GM20000 (cell line): ENCODE results near the gene CELSR2.

Source experiments
- DNase-seq: peaks from one replicate; pipeline ENCODE4 v3.0.0; 2012; ENCODE audit warnings: low spot score
- TF ChIP-seq, protein P1 (sequence below): IDR thresholded peaks from 2 replicates; pipeline ENCODE4 v1.5.1; 2012; ENCODE audit warnings: mild to moderate bottlenecking, control low read depth; ENCODE audit errors: extremely low read depth, missing control alignments

Gene CELSR2

DNA sequence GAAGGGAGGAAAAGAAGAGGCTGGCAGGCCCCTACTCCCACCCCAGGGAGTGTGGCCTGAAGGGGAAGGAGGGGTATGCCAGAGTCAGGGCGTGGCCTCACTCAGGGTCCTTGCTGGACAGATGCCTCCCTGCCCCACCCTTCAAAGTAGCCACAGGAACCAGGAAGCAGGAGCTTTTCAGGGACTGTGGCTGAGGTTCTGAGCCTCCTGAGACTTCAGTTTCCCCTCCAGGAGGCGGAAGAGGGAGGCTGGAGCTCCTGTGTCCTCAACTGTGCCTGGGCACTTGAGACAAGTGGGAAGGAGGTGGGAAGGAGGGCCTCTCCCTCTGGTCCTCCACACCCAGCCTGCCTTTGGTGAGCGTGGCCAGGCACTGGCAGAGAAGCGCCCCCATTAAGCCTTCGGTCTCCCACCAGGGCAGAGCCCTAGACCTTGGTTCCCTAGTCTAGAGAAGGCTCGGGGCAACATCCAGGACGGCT, 5.3 kb downstream of the CELSR2 start:
- no peak for DNase-seq

DNA sequence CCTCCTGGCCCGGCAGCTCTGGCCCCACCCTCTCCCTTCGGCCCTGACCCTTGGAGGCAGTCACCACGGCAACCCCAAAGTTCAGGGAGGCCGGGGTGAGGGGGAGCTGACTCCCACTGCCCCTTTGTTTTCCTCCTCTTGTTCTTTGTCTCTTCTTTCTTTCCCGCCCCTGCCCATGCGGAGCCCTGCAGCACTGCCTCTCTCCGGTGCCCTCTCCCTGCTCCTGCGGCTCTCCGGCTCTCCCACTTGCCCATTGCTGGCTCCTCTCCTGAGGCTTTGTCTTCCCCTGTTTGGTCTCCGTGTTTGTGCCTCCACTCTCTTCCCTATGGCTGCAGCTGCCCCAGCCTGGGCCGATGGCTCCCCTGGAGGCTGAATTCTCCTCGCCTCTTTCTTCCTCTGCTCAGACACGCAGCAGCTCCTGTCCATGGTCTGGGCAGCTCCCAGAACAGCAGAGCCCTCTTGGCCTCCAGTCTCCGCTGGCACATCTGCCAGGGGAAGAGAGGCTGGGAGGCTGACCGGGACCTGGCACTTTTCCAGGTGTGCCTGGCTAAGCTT, 5.8 kb downstream of the CELSR2 start:
- DNase-seq: no peak
- TF ChIP-seq, protein P1, sequence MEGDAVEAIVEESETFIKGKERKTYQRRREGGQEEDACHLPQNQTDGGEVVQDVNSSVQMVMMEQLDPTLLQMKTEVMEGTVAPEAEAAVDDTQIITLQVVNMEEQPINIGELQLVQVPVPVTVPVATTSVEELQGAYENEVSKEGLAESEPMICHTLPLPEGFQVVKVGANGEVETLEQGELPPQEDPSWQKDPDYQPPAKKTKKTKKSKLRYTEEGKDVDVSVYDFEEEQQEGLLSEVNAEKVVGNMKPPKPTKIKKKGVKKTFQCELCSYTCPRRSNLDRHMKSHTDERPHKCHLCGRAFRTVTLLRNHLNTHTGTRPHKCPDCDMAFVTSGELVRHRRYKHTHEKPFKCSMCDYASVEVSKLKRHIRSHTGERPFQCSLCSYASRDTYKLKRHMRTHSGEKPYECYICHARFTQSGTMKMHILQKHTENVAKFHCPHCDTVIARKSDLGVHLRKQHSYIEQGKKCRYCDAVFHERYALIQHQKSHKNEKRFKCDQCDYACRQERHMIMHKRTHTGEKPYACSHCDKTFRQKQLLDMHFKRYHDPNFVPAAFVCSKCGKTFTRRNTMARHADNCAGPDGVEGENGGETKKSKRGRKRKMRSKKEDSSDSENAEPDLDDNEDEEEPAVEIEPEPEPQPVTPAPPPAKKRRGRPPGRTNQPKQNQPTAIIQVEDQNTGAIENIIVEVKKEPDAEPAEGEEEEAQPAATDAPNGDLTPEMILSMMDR: no peak

More for the DNA sequence above, 5.3 kb downstream of the CELSR2 start:
- TF ChIP-seq, protein P1: no peak

DNA sequence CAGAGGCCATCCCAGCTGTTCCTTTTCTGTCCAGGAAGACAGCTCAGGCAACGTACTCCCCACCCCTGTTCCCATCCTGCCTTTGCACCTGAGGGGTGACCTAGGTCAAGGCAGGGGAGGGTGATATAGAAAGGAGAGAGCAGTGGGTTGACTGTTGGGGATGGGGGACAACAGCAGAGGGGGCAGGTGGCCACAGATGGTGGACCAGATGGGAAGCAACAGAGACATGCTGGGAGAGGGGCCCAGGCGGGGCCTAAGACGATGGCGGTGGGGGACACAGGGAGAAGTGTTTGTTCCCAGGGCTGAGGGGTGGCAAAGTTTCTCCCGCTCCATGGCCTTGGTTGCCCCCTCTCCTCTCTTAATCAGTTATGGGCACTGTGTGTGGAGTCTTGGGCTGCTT, 6.3 kb downstream of the CELSR2 start:
- no peak for DNase-seq
- TF ChIP-seq, protein P1: no peak

DNA sequence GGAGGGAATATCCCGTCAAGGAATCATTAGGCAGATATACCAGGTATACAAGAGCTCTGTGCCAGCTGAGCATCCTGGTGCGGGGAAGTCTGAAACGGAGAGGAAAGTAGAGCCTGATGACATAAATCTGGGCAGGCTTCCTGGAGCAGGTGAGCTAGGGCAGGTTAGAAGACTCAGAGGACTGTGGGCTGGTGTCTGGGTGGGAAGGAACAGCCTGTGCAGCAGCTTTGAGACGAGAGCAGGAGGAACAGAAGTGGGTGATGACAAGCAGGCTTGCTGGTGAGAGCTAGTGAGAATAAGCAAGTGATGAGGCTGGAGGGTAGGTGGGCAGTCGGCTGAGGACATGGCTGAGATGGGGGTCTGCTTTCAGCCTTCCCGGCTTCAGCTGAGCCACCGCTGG, 6.7 kb downstream of the CELSR2 start:
- TF ChIP-seq, protein P1: no peak
- DNase-seq: no peak

DNA sequence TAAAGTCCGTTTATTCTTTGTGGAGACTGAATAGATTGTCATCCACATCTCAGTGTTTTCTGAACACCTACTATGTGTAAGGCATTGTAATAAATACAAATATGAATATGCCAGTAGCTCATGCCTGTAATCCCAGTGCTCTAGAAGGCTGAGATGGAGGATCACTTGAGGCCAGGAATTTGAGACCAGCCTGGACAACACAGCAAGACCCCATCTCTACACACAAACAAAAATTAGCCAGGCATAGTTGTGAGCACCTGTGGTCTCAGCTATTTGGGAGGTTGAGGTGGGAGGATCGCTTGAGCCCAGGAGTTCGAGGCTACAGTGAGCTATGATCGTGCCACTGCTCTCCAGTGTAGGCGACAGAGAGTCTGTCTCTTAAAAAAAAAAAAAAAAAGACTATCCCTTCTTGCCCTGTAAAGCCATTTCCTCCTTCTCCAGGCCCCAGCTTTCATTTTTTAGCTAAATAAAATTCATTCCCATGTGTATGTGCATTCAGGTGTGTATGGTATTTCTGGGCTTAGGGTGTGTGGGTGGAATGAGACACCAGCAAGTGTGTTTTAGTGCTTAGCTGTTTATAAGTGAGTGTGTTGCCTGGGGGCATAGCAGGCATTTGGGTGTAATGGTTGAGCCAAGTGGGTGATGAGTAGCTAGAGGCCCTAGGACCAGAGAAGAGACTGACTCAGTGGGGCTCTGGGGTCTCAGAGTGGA, 7.8 kb downstream of the CELSR2 start:
- TF ChIP-seq, protein P1: no peak
- DNase-seq: no peak

DNA sequence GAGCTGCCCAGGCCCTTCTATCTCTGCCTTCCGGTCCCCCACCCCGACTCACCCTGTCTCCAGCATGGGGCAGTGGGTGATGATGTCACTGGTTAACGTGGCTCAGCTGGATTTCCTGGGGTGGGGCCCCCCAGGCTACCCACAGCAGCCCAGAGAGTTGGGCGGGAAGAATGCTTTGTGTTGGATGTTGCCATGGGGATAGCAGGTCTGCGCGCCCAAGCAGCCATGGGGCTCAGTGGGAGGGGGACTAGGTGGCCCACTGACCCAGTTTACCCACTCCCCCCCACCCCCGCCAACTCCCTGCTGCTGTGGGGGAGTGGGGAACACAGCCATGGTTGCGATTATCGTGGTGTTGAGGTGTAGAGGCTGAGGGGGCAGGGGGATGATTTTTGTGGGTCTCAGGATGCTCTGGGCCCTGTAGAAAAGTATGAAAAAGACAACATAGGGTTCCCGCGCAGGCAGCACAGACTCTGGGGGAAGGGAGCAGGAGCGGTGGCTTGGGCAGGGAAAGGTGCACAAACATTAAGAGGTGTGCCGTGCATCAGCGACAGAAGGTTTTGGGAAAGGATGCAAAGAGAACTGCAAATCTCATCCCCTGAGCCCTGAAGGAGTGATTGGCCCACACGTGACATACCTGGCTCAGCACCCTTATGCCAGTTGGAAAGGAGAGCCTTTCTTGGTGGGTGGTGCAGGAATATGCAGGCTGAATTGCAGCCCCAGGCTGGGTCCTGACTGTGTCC, 8.5 kb downstream of the CELSR2 start:
- DNase-seq: no peak
- TF ChIP-seq, protein P1: no peak
